Cardiac fibroblast (primary cell): ENCODE measurements around the gene TMEM164.

Experiments used
- DNase-seq, 2 donors: peaks; one replicate each; pipeline versions ENCODE4 v3.0.0 to v3.0.0-alpha.2; 2010; ENCODE audit warnings: low read depth in 2 of 2
- H3K4me3 ChIP-seq, 2 donors: replicated peaks in 1 of 2; 1 replicate in 1 of 2; 2 replicates in 1 of 2; pipeline ENCODE4 v1.5.1; 2011; ENCODE audit warnings: low read depth in 2 of 2, low read length in 2 of 2, mild to moderate bottlenecking in 2 of 2, moderate library complexity in 1 of 2
- CTCF ChIP-seq: IDR thresholded peaks from one replicate; pipeline ENCODE4 v1.5.1; 2011; ENCODE audit warnings: low read depth, mild to moderate bottlenecking, low read length, inconsistent platforms

TMEM164 gene

GRCh38 chrX:110210417-110211139, 207.7 kb downstream of the TMEM164 start:
- H3K4me3 ChIP-seq: peak overlapping the region in 1 of 2 donors; percentile 4
- no peak for TF ChIP-seq CTCF
- peak; percentile 57 to 87 for DNase-seq

GRCh38 chrX:110211340-110211739, 208.4 kb downstream of the TMEM164 start:
- no peak for TF ChIP-seq CTCF
- no peak overlapping the region for H3K4me3 ChIP-seq
- no peak for DNase-seq

- no peak for TF ChIP-seq CTCF
- no peak overlapping the region for H3K4me3 ChIP-seq
- DNase-seq: no peak
Observed at GRCh38 chrX:110212299-110212698, 209.4 kb downstream of the TMEM164 start.

- H3K4me3 ChIP-seq: no peak overlapping the region
- TF ChIP-seq CTCF: no peak
- DNase-seq: no peak
Observed at GRCh38 chrX:110213183-110213582, 210.3 kb downstream of the TMEM164 start.

GRCh38 chrX:110214684-110215083, 211.8 kb downstream of the TMEM164 start:
- no peak for DNase-seq
- TF ChIP-seq CTCF: no peak
- no peak overlapping the region for H3K4me3 ChIP-seq

GRCh38 chrX:110215411-110215810, 212.5 kb downstream of the TMEM164 start:
- no peak overlapping the region for H3K4me3 ChIP-seq
- DNase-seq: peak in 1 of 2 donors; percentile 14
- TF ChIP-seq CTCF: no peak

- TF ChIP-seq CTCF: no peak
- DNase-seq: no peak
- no peak overlapping the region for H3K4me3 ChIP-seq
Observed at GRCh38 chrX:110216027-110216426, 213.1 kb downstream of the TMEM164 start.
